ENCODE data around the gene RAB3D. TPM values are rescaled to one million over a fixed set of nuclear protein-coding genes. Genes with fewer than 3 reads are reported as not detected.
A peak's percentile ranks its signal among the peaks of the same experiment; 100 is the strongest.
"Not testable (repeated sequence)": the region's sequence is repeated elsewhere in the genome, so short reads cannot be mapped to it uniquely, and the experiment has no call there.

The RAB3D gene
- total and polyA plus RNA-seq, 4 donors = 1.1 to 10.2 (median 5.5) TPM

GRCh38 chr19:11356074-11356397 lies 16.6 kb upstream of the RAB3D start:
- WGBS = 90% methylated on average over 6 of the region's 6 CpGs
- Histone ChIP-seq H3K9me3 (ENCODE audit: control insufficient read depth in 4 of 4, low read length in 3 of 4) (no peaks in the 10 kb centered on the region), H3K27ac (ENCODE audit: low read depth in 1 of 2, low read length in 2 of 2) (no peak overlapping the region), H3K4me3 (ENCODE audit: low read depth in 1 of 3, low read length in 3 of 3) (peak overlapping the region in 2 of 3 donors; percentile 48 to 73), H3K27me3 (ENCODE audit: control insufficient read depth in 4 of 4, insufficient read depth in 4 of 4, low read length in 3 of 4) (no peaks in the 10 kb centered on the region), H3K9ac (ENCODE audit: low read depth in 1 of 2, low read length in 2 of 2) (no peak overlapping the region), H3K4me1 (ENCODE audit: control insufficient read depth in 4 of 4, insufficient read depth in 4 of 4, low read length in 3 of 4) (peaks cover 0 to 12% (median 4%) of the 10 kb centered on the region in 4 donors), H3K36me3 (ENCODE audit: control insufficient read depth in 4 of 4, insufficient read depth in 3 of 4, low read depth in 1 of 4, low read length in 3 of 4) (no peaks in the 10 kb centered on the region)
- no peak for TF ChIP-seq EGR1 (IDR thresholded peaks at IDR 0.05; ENCODE audit: low read depth in 2 of 2)
- TF ChIP-seq HNF4G (IDR thresholded peaks at IDR 0.05) = no peak
- no peak for TF ChIP-seq JUND (IDR thresholded peaks at IDR 0.05)
- TF ChIP-seq REST (IDR thresholded peaks at IDR 0.05) = no peak
- no peak for TF ChIP-seq MAX (IDR thresholded peaks at IDR 0.05)
- TF ChIP-seq RXRA (IDR thresholded peaks at IDR 0.05) = no peak
- no peak for TF ChIP-seq SP1 (IDR thresholded peaks at IDR 0.05)
- TF ChIP-seq ZBTB33 (IDR thresholded peaks at IDR 0.05) = no peak
- TF ChIP-seq GABPA (IDR thresholded peaks at IDR 0.05 in 1 of 2, conservative IDR thresholded peaks at IDR 0.05 in 1 of 2) = no peak
- TF ChIP-seq FOXA2 (IDR thresholded peaks at IDR 0.05) = no peak
- no peak for TF ChIP-seq YY1 (IDR thresholded peaks at IDR 0.05)
- no peak for TF ChIP-seq NR2F2 (IDR thresholded peaks at IDR 0.05)
- TF ChIP-seq HNF4A (conservative IDR thresholded peaks at IDR 0.05) = no peak
- TF ChIP-seq FOXA1 (IDR thresholded peaks at IDR 0.05) = no peak
- no peak for DNase-seq (ENCODE audit: low spot score)

GRCh38 chr19:11355160-11356073 lies 16.0 kb upstream of the RAB3D start, which contains the start of gene PLPPR2:
PLPPR2 (plus strand) TSS chr19:11355432; CDS start chr19:11357674, 2,242 bp downstream.
- DNase-seq (ENCODE audit: low spot score) = peak; percentile 85
- H3K27me3 ChIP-seq (ENCODE audit: control insufficient read depth in 4 of 4, insufficient read depth in 4 of 4, low read length in 3 of 4) = no peaks in the 10 kb centered on the region
- no peak within 1 kb of the TSS for H3K27ac ChIP-seq (ENCODE audit: low read depth in 1 of 2, low read length in 2 of 2)
- 9% methylated on average over 62 of the region's 62 CpGs for WGBS
- TF ChIP-seq SP1 (IDR thresholded peaks at IDR 0.05) (peak; percentile 46), NR2F2 (IDR thresholded peaks at IDR 0.05) (no peak)
- H3K9me3 ChIP-seq (ENCODE audit: control insufficient read depth in 4 of 4, low read length in 3 of 4) = no peaks in the 10 kb centered on the region
- no peaks in the 10 kb centered on the region for H3K36me3 ChIP-seq (ENCODE audit: control insufficient read depth in 4 of 4, insufficient read depth in 3 of 4, low read depth in 1 of 4, low read length in 3 of 4)
- H3K4me3 ChIP-seq (ENCODE audit: low read depth in 1 of 3, low read length in 3 of 3) = peak within 1 kb of the TSS in 2 of 3 donors; percentile 48 to 73
- no peak within 1 kb of the TSS for H3K9ac ChIP-seq (ENCODE audit: low read depth in 1 of 2, low read length in 2 of 2)
- H3K4me1 ChIP-seq (ENCODE audit: control insufficient read depth in 4 of 4, insufficient read depth in 4 of 4, low read length in 3 of 4) = peaks cover 0 to 9% (median 2%) of the 10 kb centered on the region in 4 donors

GRCh38 chr19:11354102-11354501 lies 14.6 kb upstream of the RAB3D start:
- not testable (repeated sequence) for H3K4me1 ChIP-seq (ENCODE audit: control insufficient read depth in 4 of 4, insufficient read depth in 4 of 4, low read length in 3 of 4); H3K27me3 ChIP-seq (ENCODE audit: control insufficient read depth in 4 of 4, insufficient read depth in 4 of 4, low read length in 3 of 4); H3K4me3 ChIP-seq (ENCODE audit: low read depth in 1 of 3, low read length in 3 of 3); H3K9me3 ChIP-seq (ENCODE audit: control insufficient read depth in 4 of 4, low read length in 3 of 4); H3K27ac ChIP-seq (ENCODE audit: low read depth in 1 of 2, low read length in 2 of 2); DNase-seq (ENCODE audit: low spot score); H3K36me3 ChIP-seq (ENCODE audit: control insufficient read depth in 4 of 4, insufficient read depth in 3 of 4, low read depth in 1 of 4, low read length in 3 of 4); H3K9ac ChIP-seq (ENCODE audit: low read depth in 1 of 2, low read length in 2 of 2)
- WGBS = 95% methylated on average over 4 of the region's 4 CpGs

Measured in liver (tissue), 9 donors.